H1 (cell line): ENCODE data around the gene RALGAPA2. TPM values are rescaled to one million over a fixed set of nuclear protein-coding genes. Genes with fewer than 3 reads are reported as not detected.

Source experiments
- CTCF ChIA-PET: fragments of 300-600 bp; sonication (Branson Sonifier 250); formaldehyde crosslinking; loops from one replicate; lab custom pipeline; 2021; ENCODE audit not compliant: partially characterized antibody; lab: Charles Lee
- POLR2A ChIA-PET: fragments of 300-600 bp; sonication (Branson Sonifier 250); formaldehyde crosslinking; loops from one replicate; lab custom pipeline; 2021; ENCODE audit warnings: inconsistent platforms; ENCODE audit not compliant: partially characterized antibody; lab: Charles Lee
- DNase-seq, 2 experiments: peaks; one replicate each; pipeline versions ENCODE4 v3.0.0 to v3.0.0-alpha.2; 2010 to 2022; ENCODE audit warnings: low spot score in 2 of 2, low read depth in 1 of 2, mixed read lengths in 1 of 2
- FAIRE-seq: peaks from 2 replicates; lab custom pipeline; 2011; peaks lifted over from hg19 to GRCh38; lab: Jason Lieb, UNC
- H2AFZ ChIP-seq: 2 replicates; pipeline ENCODE4 v1.8.1; 2012; ENCODE audit warnings: low read length, inconsistent platforms
- H2AK5ac ChIP-seq: 2 replicates; pipeline ENCODE4 v1.6.1; 2013; ENCODE audit warnings: low read depth, low read length
- H2BK120ac ChIP-seq: replicated peaks from 2 replicates; pipeline ENCODE3; 2013; ENCODE audit warnings: low read depth, low read length, inconsistent platforms
- H2BK12ac ChIP-seq: 2 replicates; pipeline ENCODE4 v1.6.1; 2013; ENCODE audit warnings: low read depth, low read length
- H2BK15ac ChIP-seq: 2 replicates; pipeline ENCODE4 v1.6.1; 2013; ENCODE audit warnings: low read length
- H2BK20ac ChIP-seq: 2 replicates; pipeline ENCODE4 v1.6.1; 2013; ENCODE audit warnings: low read length
- H2BK5ac ChIP-seq: 2 replicates; pipeline ENCODE4 v1.6.1; 2013; ENCODE audit warnings: low read depth, low read length
- H3K14ac ChIP-seq: 2 replicates; pipeline ENCODE4 v1.6.1; 2013; ENCODE audit warnings: inconsistent platforms; ENCODE audit not compliant: insufficient read length
- H3K18ac ChIP-seq: 2 replicates; pipeline ENCODE4 v1.6.1; 2013; ENCODE audit warnings: low read length; ENCODE audit errors: extremely low read depth
- H3K23ac ChIP-seq: 2 replicates; pipeline ENCODE4 v1.6.1; 2013; ENCODE audit warnings: inconsistent platforms; ENCODE audit not compliant: insufficient read length
- H3K23me2 ChIP-seq: 2 replicates; pipeline ENCODE4 v1.6.1; 2013; ENCODE audit warnings: low read depth, low read length
- H3K27ac ChIP-seq: 2 replicates; pipeline ENCODE4 v1.6.1; 2011; ENCODE audit warnings: low read depth, low read length, inconsistent platforms
- H3K27me3 ChIP-seq, 4 experiments: replicated peaks in 1 of 4; 1 replicate in 1 of 4; 2 replicates in 3 of 4; pipeline versions ENCODE4 v1.6.1 to v1.8.1; 2011 to 2013; ENCODE audit warnings: low read length in 3 of 4, mild to moderate bottlenecking in 3 of 4, inconsistent platforms in 2 of 4, mixed read lengths in 2 of 4, moderate library complexity in 1 of 4; ENCODE audit not compliant: control insufficient read depth in 3 of 4, insufficient read depth in 3 of 4; ENCODE audit errors: extremely low read depth in 1 of 4
- H3K36me3 ChIP-seq, 4 experiments: 2 replicates each; pipeline versions ENCODE4 v1.6.1 to v1.8.1; 2011 to 2013; ENCODE audit warnings: mild to moderate bottlenecking in 4 of 4, low read length in 3 of 4, moderate library complexity in 2 of 4, control low read depth in 1 of 4, inconsistent platforms in 1 of 4; ENCODE audit not compliant: insufficient read depth in 4 of 4, control insufficient read depth in 2 of 4
- H3K4ac ChIP-seq: replicated peaks from 2 replicates; pipeline ENCODE3; 2013; ENCODE audit warnings: low read length, low read depth, mixed read lengths, inconsistent platforms; ENCODE audit not compliant: insufficient read length
- H3K4me1 ChIP-seq, 4 experiments: replicated peaks in 1 of 4; 1 replicate in 1 of 4; 2 replicates in 3 of 4; pipeline versions ENCODE4 v1.6.1 to v1.8.1; 2011 to 2013; ENCODE audit warnings: low read length in 3 of 4, inconsistent platforms in 2 of 4, mixed read lengths in 1 of 4; ENCODE audit not compliant: insufficient read depth in 4 of 4, control insufficient read depth in 3 of 4
- H3K4me2 ChIP-seq, 2 experiments: 2 replicates each; pipeline versions ENCODE4 v1.6.1 to v1.8.1; 2011 to 2013; ENCODE audit warnings: low read depth in 2 of 2, low read length in 2 of 2, control low read depth in 1 of 2, inconsistent platforms in 1 of 2, mild to moderate bottlenecking in 1 of 2; ENCODE audit not compliant: insufficient read depth in 1 of 2
- H3K4me3 ChIP-seq, 4 experiments: fragments of 200-600, 300-600 bp in 1 of 4; sonication (generic), shearing (Covaris generic), sonication (Bioruptor Twin) in 1 of 4; 2 replicates each; pipeline versions ENCODE4 v1.5.1 to v1.8.1; 2011 to 2016; ENCODE audit warnings: low read length in 4 of 4, low read depth in 3 of 4, control low read depth in 2 of 4, inconsistent platforms in 2 of 4, mild to moderate bottlenecking in 2 of 4, mixed read lengths in 1 of 4, moderate library complexity in 1 of 4; ENCODE audit not compliant: insufficient read depth in 2 of 4; ENCODE audit errors: extremely low read depth in 1 of 4
- H3K56ac ChIP-seq: replicated peaks from 2 replicates; pipeline ENCODE3; 2013; ENCODE audit warnings: low read depth, mild to moderate bottlenecking, mixed read lengths, low read length, inconsistent platforms; ENCODE audit not compliant: insufficient read length
- H3K79me1 ChIP-seq: 2 replicates; pipeline ENCODE4 v1.6.1; 2013; ENCODE audit warnings: low read depth, low read length, control low read depth
- H3K79me2 ChIP-seq, 2 experiments: 2 replicates each; pipeline versions ENCODE4 v1.6.1 to v1.8.1; 2012 to 2013; ENCODE audit warnings: low read length in 2 of 2, mild to moderate bottlenecking in 2 of 2, inconsistent platforms in 1 of 2; ENCODE audit not compliant: insufficient read depth in 2 of 2, control insufficient read depth in 1 of 2
- H3K9ac ChIP-seq, 4 experiments: replicated peaks in 1 of 4; 1 replicate in 1 of 4; 2 replicates in 3 of 4; pipeline versions ENCODE4 v1.6.1 to v1.8.1; 2011 to 2013; ENCODE audit warnings: low read depth in 3 of 4, low read length in 3 of 4, control low read depth in 2 of 4, mild to moderate bottlenecking in 2 of 4, moderate library complexity in 2 of 4, inconsistent platforms in 1 of 4; ENCODE audit errors: extremely low read depth in 1 of 4
- H3K9me3 ChIP-seq, 2 experiments: 2 replicates each; pipeline versions ENCODE4 v1.6.1 to v1.8.1; 2012 to 2013; ENCODE audit warnings: mild to moderate bottlenecking in 2 of 2, moderate library complexity in 2 of 2, control low read depth in 1 of 2, inconsistent platforms in 1 of 2, low read depth in 1 of 2, low read length in 1 of 2, mixed read lengths in 1 of 2; ENCODE audit not compliant: insufficient read depth in 2 of 2
- H4K20me1 ChIP-seq, 2 experiments: replicated peaks in 1 of 2; 2 replicates each; pipeline versions ENCODE3 to v1.8.1; 2011 to 2013; ENCODE audit warnings: inconsistent platforms in 2 of 2, low read length in 2 of 2, mild to moderate bottlenecking in 1 of 2; ENCODE audit not compliant: insufficient read depth in 2 of 2, control insufficient read depth in 1 of 2
- H4K5ac ChIP-seq: 2 replicates; pipeline ENCODE4 v1.6.1; 2013; ENCODE audit warnings: low read length, low read depth, mixed read lengths, inconsistent platforms; ENCODE audit not compliant: insufficient read length
- H4K8ac ChIP-seq: 2 replicates; pipeline ENCODE4 v1.8.0; 2013; ENCODE audit warnings: mild to moderate bottlenecking, moderate library complexity, low read length, inconsistent platforms; ENCODE audit not compliant: insufficient read depth; ENCODE audit errors: extremely low read depth
- H4K91ac ChIP-seq: replicated peaks from 2 replicates; pipeline ENCODE3; 2013; ENCODE audit warnings: low read length, mixed read lengths, inconsistent platforms; ENCODE audit not compliant: insufficient read length
- EZH2 ChIP-seq: fragments of 200-600 bp; sonication (generic); IDR thresholded peaks from 2 replicates; pipeline ENCODE4 v1.7.1; 2012; ENCODE audit warnings: low read depth, mild to moderate bottlenecking, moderate library complexity, low read length, inconsistent platforms; ENCODE audit not compliant: severe bottlenecking
- GABPA ChIP-seq: IDR thresholded peaks from 2 replicates; pipeline ENCODE4 v1.6.1; 2011; ENCODE audit warnings: mild to moderate bottlenecking, low read length, moderate library complexity, borderline replicate concordance; ENCODE audit not compliant: insufficient read depth
- GTF2F1 ChIP-seq: IDR thresholded peaks from 2 replicates; pipeline ENCODE4 v1.6.1; 2012; ENCODE audit warnings: low read depth, low read length, improper control_type of control experiment, borderline replicate concordance
- KDM5A ChIP-seq: fragments of 200-600 bp; IDR thresholded peaks from 2 replicates; pipeline ENCODE4 v1.7.1; 2012; ENCODE audit warnings: mild to moderate bottlenecking, low read length, inconsistent platforms, mixed read lengths
- POLR2A ChIP-seq, 2 experiments: IDR thresholded peaks; 1 replicate in 1 of 2; 2 replicates in 1 of 2; pipeline ENCODE4 v1.6.1; 2011; ENCODE audit warnings: low read depth in 2 of 2, low read length in 2 of 2, mild to moderate bottlenecking in 2 of 2; ENCODE audit errors: control extremely low read depth in 1 of 2
- POU5F1 ChIP-seq: IDR thresholded peaks from 2 replicates; pipeline ENCODE4 v1.6.1; 2011; ENCODE audit warnings: low read depth, mild to moderate bottlenecking, low read length, moderate library complexity
- TAF7 ChIP-seq: optimal IDR thresholded peaks from 2 replicates; pipeline ENCODE3; 2011; ENCODE audit warnings: low read depth, mild to moderate bottlenecking, inconsistent platforms, low read length, moderate library complexity, borderline replicate concordance
- TBP ChIP-seq: IDR thresholded peaks from 2 replicates; pipeline ENCODE4 v1.6.1; 2011; ENCODE audit warnings: low read depth, low read length, improper control_type of control experiment
- USF2 ChIP-seq: IDR thresholded peaks from 2 replicates; pipeline ENCODE4 v1.6.1; 2011; ENCODE audit warnings: low read length, improper control_type of control experiment
- YY1 ChIP-seq: IDR thresholded peaks from 2 replicates; pipeline ENCODE4 v1.6.1; 2011; ENCODE audit warnings: low read depth, mild to moderate bottlenecking, low read length
- WGBS, 2 experiments: shearing (Covaris generic) in 1 of 2; methylation state at CpG; one replicate each; pipeline versions ENCODE4 v1.1.6 to v1.1.7; 2013 to 2015; ENCODE audit warnings: low lambda C conversion rate in 2 of 2, mixed read lengths in 2 of 2, inconsistent platforms in 1 of 2, low coverage in 1 of 2, missing lambda C conversion rate in 1 of 2; ENCODE audit not compliant: insufficient replicate concordance in 2 of 2, insufficient coverage in 1 of 2, insufficient read length in 1 of 2; ENCODE audit errors: extremely low coverage in 1 of 2, missing lambda C conversion rate in 1 of 2; 5-methylcytosine and 5-hydroxymethylcytosine counted together
- polyA plus RNA-seq, 7 experiments: library from polyadenylated mRNA; depleted of rRNA in 3 of 7; stranded (reverse) in 5 of 7; unstranded in 2 of 7; fragments of >200 nt in 5 of 7; fragments of 200-250 nt in 2 of 7; gene quantifications; 1 replicate in 5 of 7; 2 replicates in 1 of 7; 4 replicates in 1 of 7; pipeline versions ENCODE4 v1.2.1 to v1.2.3, GENCODE V29; 2011 to 2013; ENCODE audit warnings: missing spikeins in 2 of 7, mixed read lengths in 2 of 7
- total RNA-seq: library from RNA; stranded (reverse); fragmentation: NEBNext Ultra II Directional; extraction: Animal tissue kit (Norgen Biotek cat#: 25700); gene quantifications from 2 replicates; pipeline ENCODE4 v1.2.1, GENCODE V29; 2021

The RALGAPA2 gene
- total and polyA plus RNA-seq, 2 of the 8 experiments (the other 6 are each of a cell fraction or from before 2014, with no cell fraction given) = 5.1 to 25.5 TPM

DNA sequence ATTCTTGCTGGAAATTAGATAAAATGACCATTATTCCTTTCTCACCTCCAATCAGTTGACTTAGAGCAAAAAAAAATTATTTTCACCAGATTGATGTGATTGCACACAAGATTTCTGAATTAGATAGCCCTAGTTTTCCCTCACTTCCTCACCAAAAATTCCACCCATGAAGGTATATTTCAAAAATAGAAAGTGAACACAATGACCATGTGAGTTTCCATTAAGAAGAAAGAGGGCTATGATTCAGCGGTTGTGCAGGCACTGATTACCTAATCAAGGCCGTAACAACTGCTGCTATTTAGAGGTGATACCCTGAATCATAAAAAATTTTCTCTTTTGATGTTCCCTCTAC, 19.5 kb upstream of the RALGAPA2 start:
- Histone ChIP-seq H2BK5ac (no peak overlapping the region), H4K91ac (no peak overlapping the region), H2BK15ac (no peak overlapping the region), H2AK5ac (no peak overlapping the region), H3K27me3 (no peaks in the 10 kb centered on the region), H3K79me1 (no peaks in the 10 kb centered on the region), H3K14ac (no peak overlapping the region), H3K4ac (no peak overlapping the region), H3K18ac (no peak overlapping the region), H3K23ac (no peak overlapping the region), H3K36me3 (no peaks in the 10 kb centered on the region)
- 91% methylated on average over 2 of the region's 2 CpGs; no CpG with 5 or more reads in 1 of the 2 experiments for WGBS, 2 experiments
- FAIRE-seq = no peak
- no peak for TF ChIP-seq YY1
- TF ChIP-seq GABPA = no peak
- no peak for TF ChIP-seq GTF2F1
- no peak for TF ChIP-seq KDM5A
- no peak for TF ChIP-seq USF2
- no peak for TF ChIP-seq POLR2A (IDR thresholded peaks at IDR 0.05; ENCODE audit: control extremely low read depth in 1 of 2, low read depth in 2 of 2, low read length in 2 of 2)
- TF ChIP-seq TAF7 = no peak
- TF ChIP-seq EZH2 = no peak
- TF ChIP-seq POU5F1 = no peak
- TF ChIP-seq TBP = no peak
- TF ChIP-seq, all 59 proteins: peak for 0
- no peak overlapping the region for H2BK20ac ChIP-seq
- CTCF ChIA-PET = interaction anchor here (0.6 kb wide), 1 partner anchor 14 kb away, joined by 3 read pairs; no protein-coding TSS in a partner anchor
- H3K79me2 ChIP-seq = no peaks in the 10 kb centered on the region
- no peak overlapping the region for H2AFZ ChIP-seq
- H3K9ac ChIP-seq = no peak overlapping the region
- H4K5ac ChIP-seq = no peak overlapping the region
- H3K56ac ChIP-seq = no peak overlapping the region
- no peak for DNase-seq
- POLR2A ChIA-PET = no interaction called here
- H4K20me1 ChIP-seq = no peaks in the 10 kb centered on the region
- no peaks in the 10 kb centered on the region for H3K23me2 ChIP-seq
- H4K8ac ChIP-seq = no peak overlapping the region
- H2BK12ac ChIP-seq = no peak overlapping the region
- H2BK120ac ChIP-seq = no peak overlapping the region
- no peaks in the 10 kb centered on the region for H3K9me3 ChIP-seq
- no peak overlapping the region for H3K27ac ChIP-seq
- H3K4me2 ChIP-seq = no peak overlapping the region
- peaks cover 0 to 2% (median 0%) of the 10 kb centered on the region in 4 experiments; a peak in 1 of 7 replicates for H3K4me1 ChIP-seq
- no peak overlapping the region for H3K4me3 ChIP-seq
